NCI-H2227 (cell line): Measurements from ENCODE around the gene ZDHHC7.
"Not testable (repeated sequence)": the region's sequence is repeated elsewhere in the genome, so short reads cannot be mapped to it uniquely, and the experiment has no call there.

ENCODE experiments used
- DNase-seq: peaks from one replicate; lab custom pipeline; 2025; ENCODE audit not compliant: unreplicated experiment; lab: John Stamatoyannopoulos, UW

ZDHHC7 gene

GRCh38 chr16:85042606-85043005, 31.3 kb upstream of the ZDHHC7 start:
- no peak for DNase-seq

DNA sequence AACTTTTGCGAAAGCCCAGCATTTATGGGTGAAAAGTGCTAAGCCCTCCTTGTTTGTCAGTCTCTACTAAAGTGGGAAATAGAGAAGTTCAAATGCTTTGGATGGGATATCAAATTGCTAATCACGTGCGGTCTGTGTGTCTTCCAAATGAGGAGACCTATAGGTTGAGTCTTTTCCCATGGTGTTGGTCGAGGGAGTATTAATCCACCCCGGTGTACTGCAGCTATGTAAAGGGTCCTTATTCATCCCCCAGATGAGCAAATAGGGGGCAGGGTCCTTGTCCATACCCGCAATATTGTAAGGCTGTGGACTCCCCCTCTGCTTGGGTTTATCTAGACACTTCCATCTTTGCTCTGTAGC, 30.8 kb upstream of the ZDHHC7 start:
- no peak for DNase-seq

DNA sequence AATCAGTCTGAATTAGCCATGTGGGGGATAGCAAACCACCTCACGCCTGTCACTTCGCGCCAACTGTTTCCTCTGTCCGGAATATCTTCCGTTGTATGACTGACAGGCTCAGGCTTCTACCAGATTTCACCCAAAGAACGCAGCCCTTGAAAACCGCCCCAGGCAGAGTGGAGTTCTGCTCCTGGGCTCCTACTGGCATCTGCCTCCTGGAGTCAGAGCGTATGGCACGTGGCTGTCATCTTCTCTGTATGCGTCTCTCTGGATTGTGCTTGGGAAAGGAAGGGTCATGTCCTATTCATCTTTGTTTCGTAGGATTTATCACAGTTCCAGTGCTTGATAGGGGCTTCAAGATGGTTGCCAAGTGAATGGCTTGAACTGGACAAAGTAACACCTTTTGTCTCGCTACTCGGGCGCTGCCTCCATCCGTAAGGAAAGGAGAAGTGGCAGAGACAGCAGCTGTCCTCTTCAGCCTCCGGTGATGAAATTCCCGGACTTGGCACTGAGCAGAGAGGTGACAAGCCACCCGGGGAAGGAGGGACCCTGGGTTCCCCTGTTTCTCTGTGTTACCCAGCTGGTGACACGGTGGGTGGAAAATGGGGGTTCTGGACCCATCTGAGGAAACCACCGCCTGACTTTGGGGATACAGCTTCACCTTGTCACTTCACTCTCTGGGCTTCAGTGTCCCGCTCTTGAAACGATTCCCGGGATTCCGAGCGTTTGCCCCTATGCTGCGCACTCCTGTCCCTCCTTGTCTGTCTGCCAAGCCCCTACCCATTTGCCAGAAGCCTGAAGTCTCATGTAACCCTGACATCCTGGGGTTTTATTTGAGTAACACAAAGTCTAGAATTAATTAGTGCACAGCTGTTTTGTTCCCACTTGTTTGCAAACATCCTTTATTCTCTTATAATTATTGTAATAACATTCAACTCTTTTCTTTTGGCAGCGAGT, 30.2 kb upstream of the ZDHHC7 start:
- DNase-seq: peak; percentile 6

DNA sequence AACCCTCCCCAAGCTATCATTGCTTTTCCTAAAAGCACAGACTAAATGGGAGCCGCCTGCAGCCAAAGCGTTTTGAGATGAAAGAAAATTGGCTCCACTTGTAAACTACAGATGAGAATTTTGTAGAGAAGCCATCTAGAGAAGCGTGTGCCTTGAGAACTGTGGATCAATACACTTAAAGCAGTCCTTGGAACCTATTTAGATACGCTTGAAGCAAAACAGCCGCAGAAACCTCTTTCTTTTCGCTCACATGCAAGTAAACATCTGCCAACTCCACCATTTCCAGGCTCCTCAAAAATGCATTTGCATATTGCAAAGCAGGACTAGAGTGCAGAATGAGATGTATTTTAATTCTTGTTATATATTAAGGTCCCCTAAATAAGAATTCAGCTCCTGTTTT, 29.4 kb upstream of the ZDHHC7 start:
- DNase-seq: no peak

DNA sequence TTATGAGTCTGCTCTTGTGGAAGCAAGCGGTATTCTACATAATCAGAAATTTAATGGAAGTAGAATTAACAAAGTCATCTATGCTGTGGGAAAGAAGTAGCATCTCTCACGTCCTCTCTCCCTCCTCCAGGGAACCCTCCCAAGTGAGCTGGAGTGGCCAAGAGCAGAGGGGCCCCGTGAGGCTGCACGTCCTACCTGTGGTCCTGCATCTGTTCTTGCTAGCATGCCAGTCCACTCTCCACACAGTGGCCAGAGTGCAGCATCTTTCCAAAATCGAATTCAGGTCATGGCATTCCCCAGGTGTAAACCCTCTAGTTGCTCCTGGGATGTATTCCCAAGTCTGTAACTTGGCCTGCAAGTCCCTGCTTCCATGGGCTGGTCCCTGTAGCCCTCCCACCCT, 26.4 kb upstream of the ZDHHC7 start:
- DNase-seq: no peak

DNA sequence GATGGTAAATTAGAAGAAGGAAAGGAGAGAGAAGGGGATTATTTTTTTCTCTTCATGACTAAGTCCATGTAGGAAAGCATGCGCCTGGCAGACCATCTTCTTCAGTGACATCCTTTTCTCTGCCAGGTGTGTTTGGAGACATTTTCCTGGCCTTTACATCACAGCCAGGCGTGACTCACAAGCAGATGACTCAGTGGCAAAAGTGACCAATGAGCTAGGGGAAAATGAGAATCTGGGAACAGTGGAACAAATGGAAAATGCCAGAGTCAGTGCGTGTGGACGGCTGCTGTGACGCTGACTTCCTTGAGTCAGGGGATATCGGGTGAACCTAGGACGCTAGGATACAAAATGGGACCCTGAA, 25.7 kb upstream of the ZDHHC7 start:
- no peak for DNase-seq

DNA sequence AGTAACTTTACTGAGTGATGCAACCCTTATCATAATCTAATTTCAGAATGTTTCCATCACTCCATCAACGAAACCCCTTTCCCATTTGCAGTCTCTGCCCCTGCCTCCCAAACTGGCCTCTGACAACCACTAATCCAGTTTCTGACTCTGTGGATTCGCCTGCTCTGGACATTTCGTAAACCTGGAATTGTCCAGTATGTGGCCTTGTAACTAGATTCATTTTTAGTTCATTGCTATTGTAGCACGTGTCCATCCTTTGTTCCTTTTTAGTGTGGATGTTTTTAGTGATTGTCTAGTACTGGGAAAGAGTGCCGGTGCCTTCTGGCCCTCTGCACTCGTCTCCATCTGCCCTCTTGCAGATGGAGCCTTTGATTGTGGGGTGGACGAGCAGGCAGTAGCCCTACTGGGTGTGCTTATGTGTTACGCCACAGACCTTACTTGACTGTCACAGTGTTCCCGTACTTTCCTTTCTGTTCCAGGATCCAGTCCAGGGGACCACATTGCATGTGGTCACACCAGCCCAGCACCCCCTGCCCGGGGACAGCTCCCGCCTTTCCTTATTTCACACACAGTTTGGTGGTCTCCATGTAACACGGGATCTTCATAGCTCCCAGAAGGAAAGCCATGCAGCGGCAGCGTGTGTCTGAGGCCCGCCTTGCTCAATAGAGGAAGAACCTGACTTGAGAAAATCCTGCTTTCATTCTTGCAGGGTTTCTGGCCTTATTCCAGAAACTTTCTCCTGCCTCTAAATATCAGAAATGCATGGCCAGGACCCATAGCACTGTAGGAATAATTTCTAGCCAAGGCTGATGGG, 25.1 kb upstream of the ZDHHC7 start:
- DNase-seq: no peak

GRCh38 chr16:85034591-85035433, 23.5 kb upstream of the ZDHHC7 start:
- DNase-seq: no peak

GRCh38 chr16:85033171-85033570, 21.8 kb upstream of the ZDHHC7 start:
- DNase-seq: peak; percentile 70

GRCh38 chr16:85032187-85032586, 20.9 kb upstream of the ZDHHC7 start:
- DNase-seq: not testable (repeated sequence)

GRCh38 chr16:85031451-85031850, 20.1 kb upstream of the ZDHHC7 start:
- no peak for DNase-seq

- no peak for DNase-seq
Observed at GRCh38 chr16:85029981-85030401, 18.7 kb upstream of the ZDHHC7 start.

- no peak for DNase-seq
Observed at GRCh38 chr16:85029408-85029784, 18.1 kb upstream of the ZDHHC7 start.

GRCh38 chr16:85028685-85029407, 17.5 kb upstream of the ZDHHC7 start:
- DNase-seq: peak; percentile 6

- no peak for DNase-seq
Observed at GRCh38 chr16:85027958-85028684, 16.8 kb upstream of the ZDHHC7 start.

GRCh38 chr16:85027349-85027957, 16.1 kb upstream of the ZDHHC7 start, which contains the start of gene KIAA0513:
TSS of gene KIAA0513 (plus strand) at chr16:85027795. CDS start at chr16:85067072, 39,277 bp downstream.
- peak; percentile 94 for DNase-seq

- no peak for DNase-seq
Observed at GRCh38 chr16:85026703-85027102, 15.4 kb upstream of the ZDHHC7 start.

DNA sequence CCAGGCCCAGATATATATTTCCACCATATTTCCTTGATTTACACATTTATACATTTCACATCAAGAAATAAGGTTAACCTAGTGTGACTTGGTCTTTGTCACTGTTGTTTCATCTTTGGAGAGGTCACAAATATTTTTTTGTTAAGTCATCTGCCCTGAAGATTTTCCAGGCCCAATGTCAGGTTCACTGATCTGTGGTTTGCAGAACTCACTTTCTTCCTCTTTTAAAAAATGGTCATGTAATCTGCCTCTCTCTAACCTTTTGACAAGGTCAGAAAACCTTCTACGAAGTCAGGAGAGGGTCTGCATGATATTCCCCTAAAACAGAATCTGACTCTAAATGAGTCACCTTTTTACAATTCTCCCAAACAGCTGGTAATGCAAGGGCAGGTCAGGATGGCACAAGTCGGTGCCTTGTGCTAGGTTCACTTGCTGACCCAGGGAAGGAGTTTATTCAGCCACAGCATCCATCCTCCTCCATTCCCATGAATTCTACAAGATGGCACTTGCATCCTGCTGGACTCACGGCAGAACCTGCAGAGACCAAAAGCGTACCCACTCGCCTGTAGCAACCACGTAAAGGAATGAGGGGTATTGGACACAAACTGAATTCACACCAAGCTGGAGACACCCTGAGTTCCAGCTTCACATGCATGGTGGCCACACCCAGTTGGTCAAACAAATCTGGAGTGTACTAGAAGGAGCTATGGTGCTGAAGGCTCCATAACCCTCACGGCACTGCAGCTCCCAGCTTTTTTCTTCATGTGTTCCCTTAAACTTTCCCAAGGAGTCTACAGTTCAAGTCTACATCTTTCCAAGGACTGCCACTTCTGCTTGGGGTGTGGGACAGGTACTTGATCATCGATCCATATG, 14.7 kb upstream of the ZDHHC7 start:
- no peak for DNase-seq
